HG03025 (cell line): ENCODE results near the gene KRT31.
"Not testable (repeated sequence)": the region's sequence is repeated elsewhere in the genome, so short reads cannot be mapped to it uniquely, and the experiment has no call there.

Experiments used
- ATAC-seq: cut with Tn5 transposase; IDR thresholded peaks from one replicate; pipeline ENCODE4 v1.9.1; 2021; ENCODE audit warnings: mild to moderate bottlenecking, moderate library complexity; ENCODE audit not compliant: unreplicated experiment, low FRiP score

The KRT31 gene

DNA sequence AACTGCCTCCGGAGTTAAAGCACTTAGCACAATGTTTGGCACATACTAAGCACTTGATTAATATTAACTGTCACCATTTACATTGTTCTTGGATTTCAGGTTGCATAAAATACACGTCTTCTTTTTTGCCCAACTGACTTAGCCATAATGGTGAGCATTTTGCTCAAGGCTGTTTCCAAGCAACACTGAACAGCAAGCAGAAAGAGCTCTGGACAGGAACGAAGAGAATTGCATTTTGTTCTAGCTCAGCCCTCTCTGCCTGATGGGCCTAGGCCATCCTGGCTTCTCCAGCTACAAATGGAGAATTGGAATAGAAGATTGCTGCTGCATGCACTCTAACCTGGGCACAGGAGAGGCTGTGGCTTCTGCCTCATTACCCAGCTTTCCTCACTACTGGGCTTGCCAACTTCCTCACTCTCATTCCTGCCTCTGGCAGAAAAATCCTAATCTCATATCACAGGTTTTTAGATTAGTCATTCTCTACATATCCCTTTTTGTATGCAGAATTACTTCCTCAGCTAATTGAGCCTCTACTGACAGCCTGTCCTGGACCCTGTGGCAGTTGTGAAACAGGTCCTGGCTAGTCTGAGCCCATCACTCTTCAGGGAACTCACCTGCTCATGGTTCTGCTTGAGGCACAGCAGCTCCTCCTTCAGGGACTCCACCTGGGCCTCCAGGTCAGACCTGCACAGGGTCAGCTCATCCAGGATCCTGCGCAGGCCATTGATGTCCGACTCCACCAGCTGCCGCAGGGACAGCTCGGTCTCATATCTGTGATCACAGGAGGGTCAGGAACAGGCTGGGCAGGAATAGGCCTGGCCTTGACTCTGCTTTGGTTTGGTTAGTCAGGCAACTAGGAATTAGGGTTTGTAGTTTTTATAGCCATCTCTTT is 49.3 kb downstream of the KRT31 start:
- no peak for ATAC-seq

DNA sequence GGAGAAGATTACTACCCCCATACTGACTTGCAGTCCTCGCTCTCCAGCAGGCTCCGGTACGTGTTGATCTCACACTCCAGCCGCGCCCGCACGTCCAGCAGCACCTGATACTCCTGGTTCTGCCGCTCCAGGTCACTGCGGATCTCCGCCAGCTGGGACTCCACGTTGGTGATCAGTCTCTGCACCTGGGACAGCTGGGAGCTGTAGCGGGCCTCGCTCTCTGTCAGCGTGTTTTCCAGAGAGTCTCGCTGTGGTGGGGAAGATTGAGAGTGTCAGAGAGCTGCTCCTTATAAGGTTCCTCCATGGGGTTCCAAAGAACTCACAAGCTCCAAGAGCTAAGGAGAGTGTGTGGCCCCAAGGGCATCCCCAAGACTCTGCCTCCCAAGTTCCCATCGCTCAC is 51.0 kb downstream of the KRT31 start:
- ATAC-seq, result not testable (repeated sequence)

DNA sequence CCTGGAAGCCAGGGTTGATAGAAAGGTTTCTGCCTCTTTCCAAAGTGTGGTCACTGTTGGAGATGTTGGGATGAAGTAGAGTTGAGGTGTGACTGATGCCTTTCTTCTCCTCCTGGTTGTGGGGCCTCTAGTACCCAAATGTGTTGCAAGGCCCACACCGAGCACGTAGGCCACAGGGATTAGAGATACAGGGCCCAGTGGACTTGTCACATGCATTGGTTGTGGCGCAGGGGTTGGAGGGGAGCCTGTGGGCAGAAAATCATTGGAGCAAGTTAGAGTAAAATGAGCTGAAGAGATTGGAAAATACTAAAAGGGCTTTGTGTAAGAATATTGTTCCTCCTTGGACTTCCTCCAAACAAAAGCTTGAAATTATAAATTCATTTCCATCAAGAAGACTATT is 51.4 kb downstream of the KRT31 start:
- ATAC-seq, result no peak
